HG02623 (cell line): ENCODE measurements around the gene BRD8.
"Not testable (repeated sequence)": the region's sequence is repeated elsewhere in the genome, so short reads cannot be mapped to it uniquely, and the experiment has no call there.

Experiments
- ATAC-seq: cut with Tn5 transposase; IDR thresholded peaks from one replicate; pipeline ENCODE4 v1.9.1; 2021; ENCODE audit warnings: moderate library complexity; ENCODE audit not compliant: unreplicated experiment

BRD8 gene

GRCh38 chr5:138178516-138179276 lies at the start of gene BRD8, which contains the start of gene KIF20A:
TSS of gene BRD8 (minus strand) at chr5:138178630. CDS start at chr5:138178614, 16 bp downstream.
TSS of gene KIF20A (plus strand) at chr5:138179112. CDS start at chr5:138179681, 569 bp downstream.
- peak; percentile 90 for ATAC-seq

GRCh38 chr5:138226910-138227309 lies 48.5 kb upstream of the BRD8 start:
- ATAC-seq = no peak

- ATAC-seq = no peak
Observed at GRCh38 chr5:138224712-138225111, 46.3 kb upstream of the BRD8 start.

GRCh38 chr5:138223532-138223931 lies 45.1 kb upstream of the BRD8 start:
- ATAC-seq = no peak

- ATAC-seq = no peak
Observed at GRCh38 chr5:138216799-138217198, 38.4 kb upstream of the BRD8 start.

GRCh38 chr5:138213161-138214029 lies 35.0 kb upstream of the BRD8 start, which contains the start of gene CDC23:
TSS of gene CDC23 (minus strand) at chr5:138213323. CDS start at chr5:138213312, 11 bp downstream.
- ATAC-seq = peak; percentile 97

- no peak for ATAC-seq
Observed at GRCh38 chr5:138212828-138213160, 34.4 kb upstream of the BRD8 start.

GRCh38 chr5:138210985-138211384 lies 32.6 kb upstream of the BRD8 start:
- no peak for ATAC-seq

GRCh38 chr5:138193859-138194258 lies 15.4 kb upstream of the BRD8 start:
- not testable (repeated sequence) for ATAC-seq

GRCh38 chr5:138192826-138193225 lies 14.4 kb upstream of the BRD8 start:
- no peak for ATAC-seq

GRCh38 chr5:138188626-138189025 lies 10.2 kb upstream of the BRD8 start:
- no peak for ATAC-seq

- ATAC-seq = no peak
Observed at GRCh38 chr5:138186002-138186447, 7.6 kb upstream of the BRD8 start.

GRCh38 chr5:138182808-138183207 lies 4.4 kb upstream of the BRD8 start:
- ATAC-seq = no peak

- ATAC-seq = no peak
Observed at GRCh38 chr5:138180841-138181240, 2.4 kb upstream of the BRD8 start.

- ATAC-seq = no peak
Observed at GRCh38 chr5:138180183-138180782, 1.9 kb upstream of the BRD8 start.

GRCh38 chr5:138179277-138179857 lies 937 bp upstream of the BRD8 start:
- ATAC-seq = no peak

- no peak for ATAC-seq
Observed at GRCh38 chr5:138177941-138178515, 402 bp downstream of the BRD8 start.

- no peak for ATAC-seq
Observed at GRCh38 chr5:138170299-138170698, 8.1 kb downstream of the BRD8 start.

- no peak for ATAC-seq
Observed at GRCh38 chr5:138169124-138169523, 9.3 kb downstream of the BRD8 start.

GRCh38 chr5:138163721-138164120 lies 14.7 kb downstream of the BRD8 start:
- ATAC-seq = no peak

- ATAC-seq = no peak
Observed at GRCh38 chr5:138160706-138161105, 17.7 kb downstream of the BRD8 start.
